Astrocyte (in vitro differentiated cells and primary cell): Measurements from ENCODE around the gene ZNF775. TPM values are rescaled to one million over a fixed set of nuclear protein-coding genes. Genes with fewer than 3 reads are reported as not detected.
A peak's percentile ranks its signal among the peaks of the same experiment; 100 is the strongest.

ENCODE experiments used
- DNase-seq: peaks from one replicate; pipeline ENCODE4 v3.0.0-alpha.2; 2010; ENCODE audit warnings: low read depth
- FAIRE-seq: peaks from 2 replicates; lab custom pipeline; 2011; peaks lifted over from hg19 to GRCh38; lab: Jason Lieb, UNC
- H2AFZ ChIP-seq: 2 replicates; pipeline ENCODE4 v1.6.0; 2012; ENCODE audit warnings: low read depth, low read length, inconsistent platforms
- H3K27ac ChIP-seq: 2 replicates; pipeline ENCODE4 v1.5.1; 2011; ENCODE audit warnings: low read depth, low read length, inconsistent platforms
- H3K27me3 ChIP-seq: 2 replicates; pipeline ENCODE4 v1.6.0; 2011; ENCODE audit warnings: low read length, inconsistent platforms; ENCODE audit not compliant: insufficient read depth
- H3K36me3 ChIP-seq: 2 replicates; pipeline ENCODE4 v1.5.1; 2011; ENCODE audit warnings: low read length, inconsistent platforms; ENCODE audit not compliant: insufficient read depth
- H3K4me1 ChIP-seq: 2 replicates; pipeline ENCODE4 v1.5.1; 2011; ENCODE audit warnings: low read length, inconsistent platforms; ENCODE audit not compliant: insufficient read depth
- H3K4me2 ChIP-seq: 2 replicates; pipeline ENCODE4 v1.6.0; 2012; ENCODE audit warnings: low read length, inconsistent platforms
- H3K4me3 ChIP-seq: 2 replicates; pipeline ENCODE4 v1.5.1; 2011; ENCODE audit warnings: low read depth, mild to moderate bottlenecking, low read length, inconsistent platforms; ENCODE audit not compliant: insufficient read depth
- H3K79me2 ChIP-seq: 2 replicates; pipeline ENCODE4 v1.6.0; 2012; ENCODE audit warnings: mild to moderate bottlenecking, low read length, inconsistent platforms; ENCODE audit not compliant: insufficient read depth
- H3K9ac ChIP-seq: 2 replicates; pipeline ENCODE4 v1.6.0; 2012; ENCODE audit warnings: mild to moderate bottlenecking, low read length, inconsistent platforms
- H3K9me3 ChIP-seq: 2 replicates; pipeline ENCODE4 v1.5.1; 2012; ENCODE audit warnings: low read depth, mild to moderate bottlenecking, low read length, inconsistent platforms; ENCODE audit not compliant: insufficient read depth
- H4K20me1 ChIP-seq: 2 replicates; pipeline ENCODE4 v1.6.0; 2012; ENCODE audit warnings: low read length, inconsistent platforms; ENCODE audit not compliant: insufficient read depth
- H3K27ac Mint-ChIP-seq: one replicate; pipeline ENCODE4 v1.8.0; 2021; ENCODE audit warnings: mild to moderate bottlenecking, mixed read lengths; ENCODE audit not compliant: unreplicated experiment
- H3K27me3 Mint-ChIP-seq: one replicate; pipeline ENCODE4 v1.8.0; 2021; ENCODE audit warnings: low read depth, mixed read lengths; ENCODE audit not compliant: unreplicated experiment
- H3K36me3 Mint-ChIP-seq: one replicate; pipeline ENCODE4 v1.8.0; 2021; ENCODE audit warnings: low read depth, mixed read lengths; ENCODE audit not compliant: unreplicated experiment
- H3K4me1 Mint-ChIP-seq: one replicate; pipeline ENCODE4 v1.8.0; 2021; ENCODE audit warnings: low read depth, mixed read lengths; ENCODE audit not compliant: unreplicated experiment
- H3K4me3 Mint-ChIP-seq: one replicate; pipeline ENCODE4 v1.8.0; 2021; ENCODE audit warnings: mild to moderate bottlenecking, moderate library complexity, mixed read lengths; ENCODE audit not compliant: unreplicated experiment
- H3K9me3 Mint-ChIP-seq: one replicate; pipeline ENCODE4 v1.8.0; 2021; ENCODE audit warnings: mild to moderate bottlenecking, mixed read lengths; ENCODE audit not compliant: unreplicated experiment
- EZH2 ChIP-seq: IDR thresholded peaks from 2 replicates; pipeline ENCODE4 v1.6.1; 2012; ENCODE audit warnings: mild to moderate bottlenecking, low read length, inconsistent platforms; ENCODE audit not compliant: insufficient read depth
- total RNA-seq: library from RNA; stranded (reverse); gene quantifications from 2 replicates; pipeline ENCODE4 v1.2.1, GENCODE V29; 2021
- TF ChIP-seq, protein P1 (sequence below): IDR thresholded peaks from 2 replicates; pipeline ENCODE4 v1.5.1; 2011; ENCODE audit warnings: low read depth, mild to moderate bottlenecking, inconsistent platforms, low read length, moderate library complexity; ENCODE audit not compliant: insufficient read depth

ZNF775 gene
- total RNA-seq, 1 donor from 2014 or later, result 6.5 TPM

DNA sequence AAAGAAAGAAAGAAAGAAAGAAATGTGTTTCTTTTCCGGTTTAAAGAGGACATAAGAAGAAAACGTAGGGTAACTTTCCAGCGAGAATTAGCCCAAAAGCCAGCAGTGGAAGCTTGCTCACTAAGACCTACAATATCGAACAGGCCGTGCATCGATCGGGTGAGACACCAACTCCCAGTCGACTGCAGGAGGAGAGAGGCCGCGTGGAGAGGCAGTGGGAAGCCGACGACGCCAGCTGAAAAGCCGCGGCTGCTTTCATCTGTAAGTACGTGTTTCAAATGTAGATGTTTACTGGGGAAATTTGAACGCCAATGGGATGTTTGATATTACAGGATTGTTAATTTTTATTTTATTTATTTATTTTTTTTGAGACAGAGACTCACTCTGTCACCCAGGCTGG lies 42.7 kb downstream of the ZNF775 start:
- Mint-ChIP-seq H3K27ac (no peak overlapping the region), H3K36me3 (no peaks in the 10 kb centered on the region), H3K9me3 (no peaks in the 10 kb centered on the region), H3K4me3 (no peak overlapping the region), H3K27me3 (peaks cover 2% of the 10 kb centered on the region), H3K4me1 (peaks cover 2% of the 10 kb centered on the region)
- H3K27me3 ChIP-seq, result no peaks in the 10 kb centered on the region
- no peak overlapping the region for H3K9ac ChIP-seq
- H3K4me2 ChIP-seq, result no peak overlapping the region
- FAIRE-seq (no peak), DNase-seq (no peak)
- H3K79me2 ChIP-seq, result no peaks in the 10 kb centered on the region
- no peaks in the 10 kb centered on the region for H3K4me1 ChIP-seq
- H2AFZ ChIP-seq, result no peak overlapping the region
- H3K36me3 ChIP-seq, result no peaks in the 10 kb centered on the region
- no peak for TF ChIP-seq EZH2
- TF ChIP-seq, protein P1, sequence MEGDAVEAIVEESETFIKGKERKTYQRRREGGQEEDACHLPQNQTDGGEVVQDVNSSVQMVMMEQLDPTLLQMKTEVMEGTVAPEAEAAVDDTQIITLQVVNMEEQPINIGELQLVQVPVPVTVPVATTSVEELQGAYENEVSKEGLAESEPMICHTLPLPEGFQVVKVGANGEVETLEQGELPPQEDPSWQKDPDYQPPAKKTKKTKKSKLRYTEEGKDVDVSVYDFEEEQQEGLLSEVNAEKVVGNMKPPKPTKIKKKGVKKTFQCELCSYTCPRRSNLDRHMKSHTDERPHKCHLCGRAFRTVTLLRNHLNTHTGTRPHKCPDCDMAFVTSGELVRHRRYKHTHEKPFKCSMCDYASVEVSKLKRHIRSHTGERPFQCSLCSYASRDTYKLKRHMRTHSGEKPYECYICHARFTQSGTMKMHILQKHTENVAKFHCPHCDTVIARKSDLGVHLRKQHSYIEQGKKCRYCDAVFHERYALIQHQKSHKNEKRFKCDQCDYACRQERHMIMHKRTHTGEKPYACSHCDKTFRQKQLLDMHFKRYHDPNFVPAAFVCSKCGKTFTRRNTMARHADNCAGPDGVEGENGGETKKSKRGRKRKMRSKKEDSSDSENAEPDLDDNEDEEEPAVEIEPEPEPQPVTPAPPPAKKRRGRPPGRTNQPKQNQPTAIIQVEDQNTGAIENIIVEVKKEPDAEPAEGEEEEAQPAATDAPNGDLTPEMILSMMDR, result no peak
- no peaks in the 10 kb centered on the region for H4K20me1 ChIP-seq
- no peaks in the 10 kb centered on the region for H3K9me3 ChIP-seq
- H3K4me3 ChIP-seq, result no peak overlapping the region
- H3K27ac ChIP-seq, result no peak overlapping the region

DNA sequence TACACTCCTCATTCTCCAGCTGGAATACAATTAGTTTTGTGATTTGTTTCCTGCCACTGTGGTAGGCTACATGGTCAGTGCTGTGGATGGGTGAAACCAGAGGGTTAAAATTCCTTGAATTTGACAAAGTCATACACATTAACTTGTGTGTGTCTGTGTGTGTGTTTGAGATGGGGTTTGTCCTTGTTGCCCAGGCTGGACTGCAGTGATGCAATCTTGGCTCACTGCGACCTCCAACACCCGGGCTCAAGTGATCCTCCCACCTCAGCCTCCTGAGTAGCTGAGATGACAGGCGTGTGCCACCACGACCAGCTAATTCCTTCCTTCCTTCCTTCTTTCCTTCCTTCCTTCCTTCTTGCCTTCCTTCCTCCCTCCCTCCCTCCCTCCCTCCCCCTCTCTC lies 46.5 kb downstream of the ZNF775 start:
- no peak overlapping the region for H3K4me2 ChIP-seq
- Mint-ChIP-seq H3K36me3 (no peaks in the 10 kb centered on the region), H3K27ac (no peak overlapping the region), H3K9me3 (no peaks in the 10 kb centered on the region), H3K27me3 (peaks cover 2% of the 10 kb centered on the region), H3K4me1 (peaks cover 17% of the 10 kb centered on the region), H3K4me3 (no peak overlapping the region)
- no peak overlapping the region for H3K4me3 ChIP-seq
- H3K9ac ChIP-seq, result no peak overlapping the region
- TF ChIP-seq, protein P1, result no peak
- no peak for TF ChIP-seq EZH2
- peaks cover 13% of the 10 kb centered on the region for H3K4me1 ChIP-seq
- FAIRE-seq (no peak), DNase-seq (no peak)
- H3K36me3 ChIP-seq, result no peaks in the 10 kb centered on the region
- no peaks in the 10 kb centered on the region for H4K20me1 ChIP-seq
- H2AFZ ChIP-seq, result no peak overlapping the region
- no peak overlapping the region for H3K27ac ChIP-seq
- H3K9me3 ChIP-seq, result no peaks in the 10 kb centered on the region
- H3K79me2 ChIP-seq, result no peaks in the 10 kb centered on the region
- H3K27me3 ChIP-seq, result no peaks in the 10 kb centered on the region

DNA sequence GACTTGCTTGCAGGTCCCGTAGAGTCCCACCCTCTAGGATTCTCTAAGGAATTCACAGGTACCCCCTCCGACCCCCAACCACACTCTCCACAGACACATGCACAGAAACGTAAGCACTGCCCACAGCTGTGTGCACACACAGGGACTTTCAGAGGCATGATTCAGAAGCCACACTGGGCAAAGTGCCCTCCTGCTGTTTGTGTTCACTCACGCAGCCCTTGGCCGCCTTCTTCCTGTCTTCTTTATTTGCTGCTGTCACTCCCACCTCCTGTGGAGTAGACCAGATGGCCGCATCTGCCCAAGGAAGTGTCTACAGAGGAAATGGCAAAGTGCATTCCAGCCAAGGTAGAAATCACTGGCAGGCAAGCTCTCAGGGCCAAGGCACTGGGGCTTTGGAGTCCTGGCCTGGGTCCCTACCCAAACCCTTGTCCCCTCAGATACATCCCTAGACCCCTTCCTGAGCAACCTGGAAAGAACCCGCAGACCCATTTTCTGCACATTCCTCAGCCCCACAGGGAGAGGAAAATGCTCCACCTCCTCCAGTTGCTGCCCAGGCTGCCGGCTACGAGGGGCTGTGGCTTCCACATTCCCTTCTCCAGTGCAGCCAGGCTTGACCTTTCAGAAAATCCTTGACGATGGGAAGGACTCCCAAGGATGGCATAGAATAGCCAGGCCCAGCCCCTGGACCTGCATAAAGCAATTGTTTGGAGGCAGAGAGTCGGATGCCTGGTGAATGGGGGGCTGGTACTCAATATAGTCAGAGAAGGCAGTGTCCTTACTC lies 49.7 kb downstream of the ZNF775 start:
- Mint-ChIP-seq H3K36me3 (no peaks in the 10 kb centered on the region), H3K9me3 (peaks cover 9% of the 10 kb centered on the region), H3K4me3 (no peak overlapping the region), H3K27ac (peak overlapping the region; percentile 26), H3K27me3 (peaks cover 17% of the 10 kb centered on the region), H3K4me1 (peaks cover 17% of the 10 kb centered on the region)
- Histone ChIP-seq H2AFZ (no peak overlapping the region), H3K9me3 (no peaks in the 10 kb centered on the region), H3K27ac (no peak overlapping the region), H4K20me1 (no peaks in the 10 kb centered on the region), H3K4me3 (no peak overlapping the region), H3K4me2 (peak overlapping the region; percentile 32), H3K4me1 (peaks cover 13% of the 10 kb centered on the region), H3K9ac (no peak overlapping the region), H3K36me3 (no peaks in the 10 kb centered on the region), H3K79me2 (no peaks in the 10 kb centered on the region), H3K27me3 (no peaks in the 10 kb centered on the region)
- FAIRE-seq (no peak), DNase-seq (peak; percentile 85)
- TF ChIP-seq EZH2, result no peak
- TF ChIP-seq, protein P1, result no peak
